ENCODE measurements around the gene ZNF543.

DNA sequence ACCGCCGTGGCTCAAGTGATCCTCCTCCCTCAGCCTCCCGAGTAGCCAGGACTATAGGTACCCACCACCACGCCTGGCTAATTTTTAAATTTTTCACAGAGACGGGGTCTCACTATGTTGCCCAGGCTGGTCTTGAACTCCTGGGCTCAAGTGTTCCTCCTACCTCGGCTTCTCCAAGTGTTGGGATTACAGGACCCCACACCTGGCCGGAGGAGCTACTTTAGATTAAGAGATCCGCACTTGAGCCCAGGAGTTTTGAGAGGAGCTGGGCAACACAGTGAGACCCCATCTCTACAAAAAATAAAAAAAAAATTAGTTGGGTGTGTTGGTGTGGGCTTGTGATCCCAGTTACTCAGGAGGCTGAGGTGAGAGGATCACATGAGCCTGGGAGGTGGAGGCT, 49.0 kb upstream of the ZNF543 start:
- TF ChIP-seq POLR2A (IDR thresholded peaks at IDR 0.05; ENCODE audit: low read length) (no peak), GATA1 (IDR thresholded peaks at IDR 0.05; ENCODE audit: low read depth, low read length) (no peak)

All from erythroblast (primary cell).